ENCODE measurements around the gene KRT1.
"Not testable (repeated sequence)": the region's sequence is repeated elsewhere in the genome, so short reads cannot be mapped to it uniquely, and the experiment has no call there.

The KRT1 gene

GRCh38 chr12:52672321-52672933 is 7.8 kb downstream of the KRT1 start:
- Histone ChIP-seq H3K36me3 (ENCODE audit: control insufficient read depth, insufficient read depth, low read length) (no peaks in the 10 kb centered on the region), H3K27me3 (replicated peaks; ENCODE audit: control insufficient read depth, insufficient read depth, low read length) (no peaks in the 10 kb centered on the region; the same call in 1 of the 2 replicates)
- DNase-seq (ENCODE audit: extremely low read depth, insufficient read length): no peak

GRCh38 chr12:52670961-52671360 is 9.2 kb downstream of the KRT1 start:
- Histone ChIP-seq H3K36me3 (ENCODE audit: control insufficient read depth, insufficient read depth, low read length) (no peaks in the 10 kb centered on the region), H3K4me3 (replicated peaks; ENCODE audit: low read depth, low read length) (no peak overlapping the region), H3K27me3 (replicated peaks; ENCODE audit: control insufficient read depth, insufficient read depth, low read length) (no peaks in the 10 kb centered on the region; the same call in 1 of the 2 replicates)
- DNase-seq (ENCODE audit: extremely low read depth, insufficient read length): no peak
- TF ChIP-seq CTCF (IDR thresholded peaks at IDR 0.05; ENCODE audit: insufficient read depth, low read length, poor library complexity, severe bottlenecking): no peak

More at GRCh38 chr12:52672321-52672933, 7.8 kb downstream of the KRT1 start:
- no peak overlapping the region for H3K4me3 ChIP-seq (replicated peaks; ENCODE audit: low read depth, low read length)
- TF ChIP-seq CTCF (IDR thresholded peaks at IDR 0.05; ENCODE audit: insufficient read depth, low read length, poor library complexity, severe bottlenecking): no peak

- no peak for TF ChIP-seq CTCF (IDR thresholded peaks at IDR 0.05; ENCODE audit: insufficient read depth, low read length, poor library complexity, severe bottlenecking)
- H3K27me3 ChIP-seq (replicated peaks; ENCODE audit: control insufficient read depth, insufficient read depth, low read length): no peaks in the 10 kb centered on the region; the same call in 1 of the 2 replicates
- no peaks in the 10 kb centered on the region for H3K36me3 ChIP-seq (ENCODE audit: control insufficient read depth, insufficient read depth, low read length)
- H3K4me3 ChIP-seq (replicated peaks; ENCODE audit: low read depth, low read length): no peak overlapping the region
- no peak for DNase-seq (ENCODE audit: extremely low read depth, insufficient read length)
These were observed 9.7 kb downstream of the KRT1 start for GRCh38 chr12:52670506-52670905.

GRCh38 chr12:52669941-52670340 is 10.3 kb downstream of the KRT1 start:
- DNase-seq (ENCODE audit: extremely low read depth, insufficient read length); H3K27me3 ChIP-seq (replicated peaks; ENCODE audit: control insufficient read depth, insufficient read depth, low read length); H3K4me3 ChIP-seq (replicated peaks; ENCODE audit: low read depth, low read length); H3K36me3 ChIP-seq (ENCODE audit: control insufficient read depth, insufficient read depth, low read length): not testable (repeated sequence)

- H3K36me3 ChIP-seq (ENCODE audit: control insufficient read depth, insufficient read depth, low read length): no peaks in the 10 kb centered on the region
- no peaks in the 10 kb centered on the region; the same call in 1 of the 2 replicates for H3K27me3 ChIP-seq (replicated peaks; ENCODE audit: control insufficient read depth, insufficient read depth, low read length)
- H3K4me3 ChIP-seq (replicated peaks; ENCODE audit: low read depth, low read length): no peak overlapping the region
- TF ChIP-seq CTCF (IDR thresholded peaks at IDR 0.05; ENCODE audit: insufficient read depth, low read length, poor library complexity, severe bottlenecking): no peak
- DNase-seq (ENCODE audit: extremely low read depth, insufficient read length): no peak
These were observed 10.8 kb downstream of the KRT1 start for GRCh38 chr12:52669426-52669825.

- H3K27me3 ChIP-seq (replicated peaks; ENCODE audit: control insufficient read depth, insufficient read depth, low read length): no peaks in the 10 kb centered on the region; the same call in 1 of the 2 replicates
- H3K36me3 ChIP-seq (ENCODE audit: control insufficient read depth, insufficient read depth, low read length): no peaks in the 10 kb centered on the region
- no peak for DNase-seq (ENCODE audit: extremely low read depth, insufficient read length)
- TF ChIP-seq CTCF (IDR thresholded peaks at IDR 0.05; ENCODE audit: insufficient read depth, low read length, poor library complexity, severe bottlenecking): no peak
- no peak overlapping the region for H3K4me3 ChIP-seq (replicated peaks; ENCODE audit: low read depth, low read length)
These were observed 12.3 kb downstream of the KRT1 start for GRCh38 chr12:52667931-52668330.
